ENCODE data around the gene AIG1. TPM values are rescaled to one million over a fixed set of nuclear protein-coding genes. Genes with fewer than 3 reads are reported as not detected.

The AIG1 gene
- polyA plus RNA-seq, 1 donor from 2014 or later, result 23.2 TPM

GRCh38 chr6:143376375-143376774 is 315.7 kb downstream of the AIG1 start:
- Histone ChIP-seq H3K27me3 (ENCODE audit: insufficient read depth, low read depth, low read length) (no peaks in the 10 kb centered on the region), H3K27ac (ENCODE audit: low read length) (no peak overlapping the region), H4K20me1 (ENCODE audit: insufficient read depth) (no peaks in the 10 kb centered on the region), H3K9ac (ENCODE audit: low read length) (no peak overlapping the region), H3K4me2 (ENCODE audit: low read length) (no peak overlapping the region), H3K4me3 (ENCODE audit: low read length) (no peak overlapping the region), H3K79me2 (replicated peaks; ENCODE audit: insufficient read depth, low read length) (no peaks in the 10 kb centered on the region), H3K36me3 (ENCODE audit: insufficient read depth, low read length) (no peaks in the 10 kb centered on the region), H3F3A (ENCODE audit: insufficient read depth, low read length, poor library complexity, severe bottlenecking) (no peaks in the 10 kb centered on the region), H3K9me3 (ENCODE audit: low read length) (no peaks in the 10 kb centered on the region), H3K9me2 (ENCODE audit: insufficient read depth, low read length) (no peaks in the 10 kb centered on the region), H2AFZ (ENCODE audit: low read depth, low read length) (no peak overlapping the region)
- no peak for TF ChIP-seq EZH2 (IDR thresholded peaks at IDR 0.05; ENCODE audit: borderline replicate concordance, insufficient read depth, low read length, poor library complexity, severe bottlenecking)
- TF ChIP-seq REST (IDR thresholded peaks at IDR 0.05; ENCODE audit: borderline replicate concordance), result no peak
- no peak for TF ChIP-seq TAF1 (IDR thresholded peaks at IDR 0.05; ENCODE audit: low read depth)
- no peak for TF ChIP-seq CTCF (IDR thresholded peaks at IDR 0.05; ENCODE audit: poor library complexity, severe bottlenecking)
- no peak for TF ChIP-seq EP300 (conservative IDR thresholded peaks at IDR 0.05; ENCODE audit: poor library complexity, severe bottlenecking)
- no peak for TF ChIP-seq RAD21 (conservative IDR thresholded peaks at IDR 0.05)
- no peak for TF ChIP-seq SMC3 (conservative IDR thresholded peaks at IDR 0.05; ENCODE audit: poor library complexity)
- TF ChIP-seq MXI1 (conservative IDR thresholded peaks at IDR 0.05; ENCODE audit: poor library complexity, severe bottlenecking), result no peak
- no peak for TF ChIP-seq POLR2AphosphoS5 (IDR thresholded peaks at IDR 0.05)

DNA sequence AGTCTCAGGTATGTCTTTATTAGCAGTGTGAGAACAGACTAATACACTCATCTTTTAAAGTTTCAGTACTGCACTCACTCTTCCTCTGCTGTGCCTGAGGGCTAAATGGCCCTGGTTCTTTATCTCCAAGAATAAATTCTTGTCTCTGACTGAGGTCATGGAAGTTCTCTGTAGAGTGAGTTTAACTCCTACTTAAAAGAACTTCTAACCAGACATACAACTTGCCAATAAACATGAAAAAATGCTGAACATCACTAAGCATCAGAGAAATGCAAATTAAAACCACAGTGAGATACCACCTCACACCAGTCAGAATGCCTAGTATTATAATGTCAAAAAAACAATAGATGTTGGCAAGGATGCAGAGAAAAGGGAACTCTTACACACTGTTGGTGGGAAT is 316.2 kb downstream of the AIG1 start:
- no peak for TF ChIP-seq TAF1 (IDR thresholded peaks at IDR 0.05; ENCODE audit: low read depth)
- no peaks in the 10 kb centered on the region for H3F3A ChIP-seq (ENCODE audit: insufficient read depth, low read length, poor library complexity, severe bottlenecking)
- H3K36me3 ChIP-seq (ENCODE audit: insufficient read depth, low read length), result no peaks in the 10 kb centered on the region
- H3K4me3 ChIP-seq (ENCODE audit: low read length), result no peak overlapping the region
- no peak overlapping the region for H3K4me2 ChIP-seq (ENCODE audit: low read length)
- H3K79me2 ChIP-seq (replicated peaks; ENCODE audit: insufficient read depth, low read length), result no peaks in the 10 kb centered on the region
- H3K9me3 ChIP-seq (ENCODE audit: low read length), result no peaks in the 10 kb centered on the region
- no peak overlapping the region for H3K9ac ChIP-seq (ENCODE audit: low read length)
- H3K27me3 ChIP-seq (ENCODE audit: insufficient read depth, low read depth, low read length), result no peaks in the 10 kb centered on the region
- H2AFZ ChIP-seq (ENCODE audit: low read depth, low read length), result no peak overlapping the region
- H3K27ac ChIP-seq (ENCODE audit: low read length), result no peak overlapping the region
- H4K20me1 ChIP-seq (ENCODE audit: insufficient read depth), result no peaks in the 10 kb centered on the region
- no peaks in the 10 kb centered on the region for H3K9me2 ChIP-seq (ENCODE audit: insufficient read depth, low read length)

DNA sequence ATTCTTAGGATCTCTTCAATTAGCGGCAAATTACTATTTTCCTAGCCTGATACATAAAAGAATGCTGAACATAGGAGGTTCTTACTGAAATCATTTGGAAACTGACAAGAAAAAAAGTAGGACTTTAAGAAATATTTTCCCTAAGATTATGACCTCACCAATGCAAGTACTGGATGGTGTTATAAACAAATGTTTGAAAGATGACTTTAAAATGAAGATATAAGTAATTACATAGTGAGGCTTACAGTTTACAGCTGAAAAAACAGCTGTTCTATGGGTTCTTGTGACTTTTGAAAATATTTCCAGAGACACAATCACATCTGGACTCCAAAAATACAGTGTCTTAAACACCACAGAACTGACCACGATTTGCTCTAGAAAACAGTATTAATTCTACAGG is 324.9 kb downstream of the AIG1 start:
- Histone ChIP-seq H3K79me2 (replicated peaks; ENCODE audit: insufficient read depth, low read length) (no peaks in the 10 kb centered on the region), H4K20me1 (ENCODE audit: insufficient read depth) (no peaks in the 10 kb centered on the region), H3F3A (ENCODE audit: insufficient read depth, low read length, poor library complexity, severe bottlenecking) (no peaks in the 10 kb centered on the region), H3K27ac (ENCODE audit: low read length) (no peak overlapping the region), H2AFZ (ENCODE audit: low read depth, low read length) (no peak overlapping the region), H3K9ac (ENCODE audit: low read length) (no peak overlapping the region), H3K4me2 (ENCODE audit: low read length) (no peak overlapping the region), H3K9me2 (ENCODE audit: insufficient read depth, low read length) (no peaks in the 10 kb centered on the region), H3K27me3 (ENCODE audit: insufficient read depth, low read depth, low read length) (no peaks in the 10 kb centered on the region), H3K9me3 (ENCODE audit: low read length) (no peaks in the 10 kb centered on the region), H3K4me3 (ENCODE audit: low read length) (no peak overlapping the region), H3K36me3 (ENCODE audit: insufficient read depth, low read length) (no peaks in the 10 kb centered on the region)
- no peak for TF ChIP-seq RAD21 (conservative IDR thresholded peaks at IDR 0.05)
- TF ChIP-seq MXI1 (conservative IDR thresholded peaks at IDR 0.05; ENCODE audit: poor library complexity, severe bottlenecking), result no peak
- no peak for TF ChIP-seq TAF1 (IDR thresholded peaks at IDR 0.05; ENCODE audit: low read depth)
- no peak for TF ChIP-seq EZH2 (IDR thresholded peaks at IDR 0.05; ENCODE audit: borderline replicate concordance, insufficient read depth, low read length, poor library complexity, severe bottlenecking)
- no peak for TF ChIP-seq SMC3 (conservative IDR thresholded peaks at IDR 0.05; ENCODE audit: poor library complexity)
- no peak for TF ChIP-seq POLR2AphosphoS5 (IDR thresholded peaks at IDR 0.05)
- no peak for TF ChIP-seq CTCF (IDR thresholded peaks at IDR 0.05; ENCODE audit: poor library complexity, severe bottlenecking)
- TF ChIP-seq REST (IDR thresholded peaks at IDR 0.05; ENCODE audit: borderline replicate concordance), result no peak
- TF ChIP-seq EP300 (conservative IDR thresholded peaks at IDR 0.05; ENCODE audit: poor library complexity, severe bottlenecking), result no peak
